Bronchial epithelial cell (primary cell): ENCODE results near the gene RGSL1. TPM values are rescaled to one million over a fixed set of nuclear protein-coding genes. Genes with fewer than 3 reads are reported as not detected.

Source experiments
- DNase-seq: peaks from one replicate; pipeline ENCODE4 v3.0.0-alpha.2; 2010; ENCODE audit warnings: low read depth
- FAIRE-seq: peaks from 2 replicates; lab custom pipeline; 2011; peaks lifted over from hg19 to GRCh38; lab: Jason Lieb, UNC
- H3K27me3 ChIP-seq: 2 replicates; pipeline ENCODE4 v1.5.1; 2011; ENCODE audit warnings: low read length; ENCODE audit not compliant: control insufficient read depth, insufficient read depth
- H3K36me3 ChIP-seq: 2 replicates; pipeline ENCODE4 v1.5.1; 2011; ENCODE audit warnings: low read length; ENCODE audit not compliant: control insufficient read depth, insufficient read depth
- H3K4me3 ChIP-seq: 2 replicates; pipeline ENCODE4 v1.5.1; 2011; ENCODE audit warnings: mild to moderate bottlenecking, low read depth, low read length, control low read depth
- total RNA-seq: library from RNA; depleted of rRNA; stranded (reverse); fragments of >200 nt; gene quantifications from 2 replicates; pipeline ENCODE4 v1.2.1, GENCODE V29; 2014
- TF ChIP-seq, protein P1 (sequence below): IDR thresholded peaks from 2 replicates; pipeline ENCODE4 v1.5.1; 2011; ENCODE audit warnings: mild to moderate bottlenecking, moderate library complexity, low read length, control low read depth, inconsistent platforms; ENCODE audit not compliant: insufficient read depth, severe bottlenecking

The RGSL1 gene
- total RNA-seq, 1 donor from 2014 or later, result not detected

DNA sequence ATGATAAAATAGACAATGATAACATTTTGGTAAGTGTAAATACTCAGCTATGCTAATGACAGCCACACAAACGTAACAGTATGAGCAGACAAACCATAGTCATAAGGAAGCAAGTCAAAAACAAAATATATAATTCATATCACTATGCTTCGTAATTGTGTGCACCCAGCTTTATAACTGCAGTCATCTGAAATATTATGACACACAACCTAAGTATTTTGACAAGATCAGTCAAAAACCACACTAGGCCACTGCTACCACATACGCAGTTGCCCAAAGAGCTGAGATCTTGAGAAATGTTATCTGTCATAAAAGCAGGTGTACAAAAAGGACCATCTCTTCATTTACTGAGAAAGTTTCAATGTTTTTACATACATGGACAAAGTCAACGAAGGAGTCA is 113.1 kb downstream of the RGSL1 start:
- FAIRE-seq (no peak), DNase-seq (no peak)

DNA sequence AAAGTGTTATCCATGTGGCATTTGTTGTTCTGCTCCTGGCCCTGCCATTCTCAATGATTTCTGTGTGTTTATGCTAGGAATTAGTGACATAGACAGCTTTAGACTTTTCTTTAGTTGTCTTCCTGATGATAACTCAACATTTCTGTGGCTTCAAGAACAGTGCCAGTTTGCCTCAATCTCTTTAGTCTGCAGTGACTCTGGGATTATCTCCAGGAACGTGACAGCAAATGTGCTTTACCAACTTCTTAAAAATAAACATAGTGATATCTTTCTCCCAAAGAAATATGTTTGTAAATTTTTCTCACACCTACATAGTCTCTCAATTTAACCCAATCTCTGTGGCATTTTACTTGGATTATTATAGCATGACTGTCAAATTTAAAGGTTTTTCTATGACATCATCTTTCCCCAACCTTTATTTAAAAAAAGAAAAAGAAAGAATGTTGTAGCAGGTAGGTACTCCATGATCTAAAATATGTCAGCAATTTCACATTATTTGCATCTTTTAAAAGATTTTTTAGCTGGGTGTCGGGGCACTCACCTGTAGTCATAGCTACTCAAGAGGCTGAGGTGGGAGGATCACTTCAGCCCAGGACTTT is 114.6 kb downstream of the RGSL1 start:
- Histone ChIP-seq H3K4me3 (no peak overlapping the region), H3K27me3 (no peaks in the 10 kb centered on the region), H3K36me3 (no peaks in the 10 kb centered on the region)
- TF ChIP-seq, protein P1, sequence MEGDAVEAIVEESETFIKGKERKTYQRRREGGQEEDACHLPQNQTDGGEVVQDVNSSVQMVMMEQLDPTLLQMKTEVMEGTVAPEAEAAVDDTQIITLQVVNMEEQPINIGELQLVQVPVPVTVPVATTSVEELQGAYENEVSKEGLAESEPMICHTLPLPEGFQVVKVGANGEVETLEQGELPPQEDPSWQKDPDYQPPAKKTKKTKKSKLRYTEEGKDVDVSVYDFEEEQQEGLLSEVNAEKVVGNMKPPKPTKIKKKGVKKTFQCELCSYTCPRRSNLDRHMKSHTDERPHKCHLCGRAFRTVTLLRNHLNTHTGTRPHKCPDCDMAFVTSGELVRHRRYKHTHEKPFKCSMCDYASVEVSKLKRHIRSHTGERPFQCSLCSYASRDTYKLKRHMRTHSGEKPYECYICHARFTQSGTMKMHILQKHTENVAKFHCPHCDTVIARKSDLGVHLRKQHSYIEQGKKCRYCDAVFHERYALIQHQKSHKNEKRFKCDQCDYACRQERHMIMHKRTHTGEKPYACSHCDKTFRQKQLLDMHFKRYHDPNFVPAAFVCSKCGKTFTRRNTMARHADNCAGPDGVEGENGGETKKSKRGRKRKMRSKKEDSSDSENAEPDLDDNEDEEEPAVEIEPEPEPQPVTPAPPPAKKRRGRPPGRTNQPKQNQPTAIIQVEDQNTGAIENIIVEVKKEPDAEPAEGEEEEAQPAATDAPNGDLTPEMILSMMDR, result no peak
- FAIRE-seq (no peak), DNase-seq (no peak)

More for the DNA sequence above, 113.1 kb downstream of the RGSL1 start:
- TF ChIP-seq, protein P1, result no peak
- Histone ChIP-seq H3K4me3 (no peak overlapping the region), H3K36me3 (no peaks in the 10 kb centered on the region), H3K27me3 (no peaks in the 10 kb centered on the region)

GRCh38 chr1:182565537-182565936 is 115.6 kb downstream of the RGSL1 start:
- DNase-seq (no peak), FAIRE-seq (no peak)
- H3K36me3 ChIP-seq, result no peaks in the 10 kb centered on the region
- no peak overlapping the region for H3K4me3 ChIP-seq
- no peaks in the 10 kb centered on the region for H3K27me3 ChIP-seq
- TF ChIP-seq, protein P1, result no peak

DNA sequence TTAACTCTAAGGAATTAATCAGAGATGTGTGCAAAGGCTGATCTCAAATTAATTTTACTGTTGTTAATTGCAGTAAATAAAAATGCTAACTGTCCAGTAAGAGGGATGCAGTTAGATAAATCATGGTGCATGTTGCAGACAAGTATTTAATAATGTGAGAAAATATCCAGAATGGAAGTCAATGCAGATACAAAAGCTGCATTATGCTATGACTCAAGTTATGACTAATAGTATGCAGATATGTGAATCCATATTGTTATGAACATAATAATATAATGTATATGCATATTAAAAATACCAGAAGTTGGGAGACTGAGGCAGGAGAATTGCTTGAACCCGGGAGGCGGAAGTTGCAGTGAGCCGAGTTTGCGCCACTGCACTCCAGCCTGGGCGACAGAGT is 117.7 kb downstream of the RGSL1 start:
- Histone ChIP-seq H3K36me3 (no peaks in the 10 kb centered on the region), H3K4me3 (no peak overlapping the region), H3K27me3 (no peaks in the 10 kb centered on the region)
- DNase-seq (peak; percentile 50), FAIRE-seq (no peak)
- TF ChIP-seq, protein P1, result no peak

DNA sequence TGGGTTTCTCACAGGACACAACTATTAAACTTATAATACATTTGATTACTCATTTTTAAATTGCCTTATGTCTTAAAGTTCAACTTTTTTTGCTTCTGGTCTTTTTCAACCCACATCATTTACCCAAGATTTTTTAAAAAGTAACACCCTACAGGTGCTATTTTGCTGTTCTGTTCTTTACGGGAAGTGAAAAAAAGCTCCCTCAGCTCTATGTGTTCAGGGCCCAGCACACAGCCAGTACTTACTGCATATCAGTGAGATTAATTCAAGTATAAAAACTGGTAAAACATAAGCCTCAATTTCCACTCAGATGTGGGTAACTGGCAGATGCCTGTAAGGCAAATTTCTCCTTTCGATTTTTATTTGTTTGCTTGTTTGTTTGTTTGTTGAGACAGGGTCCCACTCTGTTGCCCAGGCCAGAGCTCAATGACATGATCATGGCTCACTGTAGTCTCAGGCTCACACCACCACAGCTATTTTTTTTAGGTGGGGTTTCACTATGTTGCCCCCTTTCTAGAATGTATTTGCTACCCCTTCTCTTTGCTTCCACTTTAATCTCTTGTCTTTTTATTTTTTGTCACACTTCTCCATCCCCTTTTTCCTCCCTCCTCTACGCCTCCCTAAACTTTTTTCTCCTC is 118.8 kb downstream of the RGSL1 start:
- Histone ChIP-seq H3K4me3 (no peak overlapping the region), H3K27me3 (no peaks in the 10 kb centered on the region), H3K36me3 (no peaks in the 10 kb centered on the region)
- DNase-seq (no peak), FAIRE-seq (no peak)
- TF ChIP-seq, protein P1, result no peak
